ENCODE data around the gene FKTN. TPM values are rescaled to one million over a fixed set of nuclear protein-coding genes. Genes with fewer than 3 reads are reported as not detected.
"Not testable (repeated sequence)": the region's sequence is repeated elsewhere in the genome, so short reads cannot be mapped to it uniquely, and the experiment has no call there.

Gene FKTN
- total RNA-seq, 1 experiment from 2014 or later = 17.3 TPM

DNA sequence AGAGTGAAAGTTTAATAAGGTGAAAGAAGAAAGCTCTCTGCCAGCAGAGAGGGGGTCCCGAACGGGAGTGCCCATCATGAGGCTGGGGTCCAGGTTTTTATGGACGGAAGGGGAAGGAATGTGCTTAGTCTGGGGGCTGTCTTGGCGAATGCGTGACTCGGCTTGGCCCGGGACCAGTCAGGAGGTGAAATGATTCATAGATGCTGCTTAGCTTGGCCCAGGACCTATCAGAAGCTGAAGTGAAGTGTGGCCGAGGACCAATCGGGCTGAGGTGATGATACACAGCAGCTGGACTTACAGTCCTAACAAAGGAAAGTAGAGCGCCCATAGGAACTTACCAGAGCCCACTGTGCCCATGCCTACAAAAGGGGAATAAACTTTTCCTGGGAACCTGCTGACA is 3.9 kb upstream of the FKTN start (continued):
- TF ChIP-seq, protein P1, sequence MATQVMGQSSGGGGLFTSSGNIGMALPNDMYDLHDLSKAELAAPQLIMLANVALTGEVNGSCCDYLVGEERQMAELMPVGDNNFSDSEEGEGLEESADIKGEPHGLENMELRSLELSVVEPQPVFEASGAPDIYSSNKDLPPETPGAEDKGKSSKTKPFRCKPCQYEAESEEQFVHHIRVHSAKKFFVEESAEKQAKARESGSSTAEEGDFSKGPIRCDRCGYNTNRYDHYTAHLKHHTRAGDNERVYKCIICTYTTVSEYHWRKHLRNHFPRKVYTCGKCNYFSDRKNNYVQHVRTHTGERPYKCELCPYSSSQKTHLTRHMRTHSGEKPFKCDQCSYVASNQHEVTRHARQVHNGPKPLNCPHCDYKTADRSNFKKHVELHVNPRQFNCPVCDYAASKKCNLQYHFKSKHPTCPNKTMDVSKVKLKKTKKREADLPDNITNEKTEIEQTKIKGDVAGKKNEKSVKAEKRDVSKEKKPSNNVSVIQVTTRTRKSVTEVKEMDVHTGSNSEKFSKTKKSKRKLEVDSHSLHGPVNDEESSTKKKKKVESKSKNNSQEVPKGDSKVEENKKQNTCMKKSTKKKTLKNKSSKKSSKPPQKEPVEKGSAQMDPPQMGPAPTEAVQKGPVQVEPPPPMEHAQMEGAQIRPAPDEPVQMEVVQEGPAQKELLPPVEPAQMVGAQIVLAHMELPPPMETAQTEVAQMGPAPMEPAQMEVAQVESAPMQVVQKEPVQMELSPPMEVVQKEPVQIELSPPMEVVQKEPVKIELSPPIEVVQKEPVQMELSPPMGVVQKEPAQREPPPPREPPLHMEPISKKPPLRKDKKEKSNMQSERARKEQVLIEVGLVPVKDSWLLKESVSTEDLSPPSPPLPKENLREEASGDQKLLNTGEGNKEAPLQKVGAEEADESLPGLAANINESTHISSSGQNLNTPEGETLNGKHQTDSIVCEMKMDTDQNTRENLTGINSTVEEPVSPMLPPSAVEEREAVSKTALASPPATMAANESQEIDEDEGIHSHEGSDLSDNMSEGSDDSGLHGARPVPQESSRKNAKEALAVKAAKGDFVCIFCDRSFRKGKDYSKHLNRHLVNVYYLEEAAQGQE (IDR thresholded peaks at IDR 0.05; ENCODE audit: low read depth) = no peak

DNA sequence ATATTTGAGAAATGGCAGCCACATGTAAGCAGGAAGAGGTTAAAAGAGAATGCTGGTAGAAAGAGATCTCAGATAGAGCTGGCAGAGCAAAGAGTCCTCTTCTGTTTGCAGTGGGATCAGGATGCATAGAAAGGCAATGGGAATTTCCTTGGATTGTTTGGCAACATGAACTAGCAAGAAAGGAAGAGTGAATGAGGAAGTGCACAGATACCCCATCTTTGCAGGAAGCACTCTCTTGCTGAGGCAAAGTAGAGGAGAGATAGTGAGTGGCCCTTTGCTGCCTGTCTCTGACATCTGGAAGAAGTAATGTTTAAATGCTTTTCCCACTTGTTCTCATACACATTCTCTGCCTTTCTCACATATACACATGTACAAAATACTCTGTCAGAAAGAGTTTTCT is 14.5 kb downstream of the FKTN start:
- intact Hi-C loops (cut with micrococcal nuclease) = no loop called here
- DNase-seq (ENCODE audit: low read depth, low spot score) (no peak), ATAC-seq (no peak)
- H3K4me3 ChIP-seq (replicated peaks in 1 of 2; ENCODE audit: low read depth in 1 of 2, low read length in 2 of 2) = no peak overlapping the region
- H3K4me2 ChIP-seq (ENCODE audit: low read length) = no peak overlapping the region
- H3K27me3 ChIP-seq (ENCODE audit: insufficient read depth, low read length) = no peaks in the 10 kb centered on the region
- RAD21 ChIA-PET (ENCODE audit: low non-redundant PET in 1 of 2, low total read pairs in 2 of 2, uncharacterized antibody in 2 of 2, unreplicated experiment in 2 of 2) = no interaction called here
- TF ChIP-seq EZH2 (IDR thresholded peaks at IDR 0.05) (no peak), JUND (IDR thresholded peaks at IDR 0.05) (no peak), ZFX (IDR thresholded peaks at IDR 0.05) (no peak)
- H3K36me3 ChIP-seq (ENCODE audit: control insufficient read depth in 1 of 2, insufficient read depth in 2 of 2, low read length in 2 of 2) = no peaks in the 10 kb centered on the region; a peak in 1 of 4 replicates
- no peaks in the 10 kb centered on the region for H3K4me1 ChIP-seq (ENCODE audit: control insufficient read depth in 1 of 2, insufficient read depth in 2 of 2, low read length in 2 of 2)
- CTCF ChIA-PET = no interaction called here
- POLR2A ChIA-PET = no interaction called here
- no TSS peak for BruUV-seq (replicated peaks)
- no peaks in the 10 kb centered on the region for H3K79me2 ChIP-seq (ENCODE audit: insufficient read depth, low read length)
- no peaks in the 10 kb centered on the region for H3K9me3 ChIP-seq (ENCODE audit: control insufficient read depth in 1 of 2, insufficient read depth in 1 of 2, low read depth in 1 of 2, low read length in 2 of 2)
- H3K27ac ChIP-seq (ENCODE audit: low read depth, low read length) = no peak overlapping the region
- H3K9me2 ChIP-seq (ENCODE audit: insufficient read depth) = no peaks in the 10 kb centered on the region
- H3K9ac ChIP-seq (ENCODE audit: low read length) = no peak overlapping the region
- no peak overlapping the region for H2AFZ ChIP-seq (ENCODE audit: low read depth, low read length, poor library complexity, severe bottlenecking)
- H4K20me1 ChIP-seq (ENCODE audit: insufficient read depth) = no peaks in the 10 kb centered on the region

DNA sequence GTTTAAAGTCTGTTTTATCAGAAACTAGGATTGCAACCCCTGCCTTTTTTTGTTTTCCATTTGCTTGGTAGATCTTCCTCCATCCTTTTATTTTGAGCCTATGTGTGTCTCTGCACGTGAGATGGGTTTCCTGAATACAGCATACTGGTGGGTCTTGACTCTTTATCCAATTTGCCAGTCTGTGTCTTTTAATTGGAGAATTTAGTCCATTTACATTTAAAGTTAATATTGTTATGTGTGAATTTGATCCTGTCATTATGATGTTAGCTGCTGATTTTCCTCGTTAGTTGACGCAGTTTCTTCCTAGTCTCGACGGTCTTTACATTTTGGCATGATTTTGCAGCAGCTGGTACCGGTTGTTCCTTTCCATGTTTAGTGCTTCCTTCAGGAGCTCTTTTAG is 22.0 kb downstream of the FKTN start:
- H3K79me2 ChIP-seq (ENCODE audit: insufficient read depth, low read length); H3K27me3 ChIP-seq (ENCODE audit: insufficient read depth, low read length); H2AFZ ChIP-seq (ENCODE audit: low read depth, low read length, poor library complexity, severe bottlenecking); CTCF ChIA-PET; H3K9ac ChIP-seq (ENCODE audit: low read length); intact Hi-C loops (cut with micrococcal nuclease); H3K27ac ChIP-seq (ENCODE audit: low read depth, low read length); H3K36me3 ChIP-seq (ENCODE audit: control insufficient read depth in 1 of 2, insufficient read depth in 2 of 2, low read length in 2 of 2); H3K9me2 ChIP-seq (ENCODE audit: insufficient read depth); BruUV-seq (replicated peaks); RAD21 ChIA-PET (ENCODE audit: low non-redundant PET in 1 of 2, low total read pairs in 2 of 2, uncharacterized antibody in 2 of 2, unreplicated experiment in 2 of 2); POLR2A ChIA-PET; H3K4me1 ChIP-seq (ENCODE audit: control insufficient read depth in 1 of 2, insufficient read depth in 2 of 2, low read length in 2 of 2); H3K4me2 ChIP-seq (ENCODE audit: low read length); H3K9me3 ChIP-seq (ENCODE audit: control insufficient read depth in 1 of 2, insufficient read depth in 1 of 2, low read depth in 1 of 2, low read length in 2 of 2); ATAC-seq; DNase-seq (ENCODE audit: low read depth, low spot score); H3K4me3 ChIP-seq (replicated peaks in 1 of 2; ENCODE audit: low read depth in 1 of 2, low read length in 2 of 2); H4K20me1 ChIP-seq (ENCODE audit: insufficient read depth): not testable (repeated sequence)

DNA sequence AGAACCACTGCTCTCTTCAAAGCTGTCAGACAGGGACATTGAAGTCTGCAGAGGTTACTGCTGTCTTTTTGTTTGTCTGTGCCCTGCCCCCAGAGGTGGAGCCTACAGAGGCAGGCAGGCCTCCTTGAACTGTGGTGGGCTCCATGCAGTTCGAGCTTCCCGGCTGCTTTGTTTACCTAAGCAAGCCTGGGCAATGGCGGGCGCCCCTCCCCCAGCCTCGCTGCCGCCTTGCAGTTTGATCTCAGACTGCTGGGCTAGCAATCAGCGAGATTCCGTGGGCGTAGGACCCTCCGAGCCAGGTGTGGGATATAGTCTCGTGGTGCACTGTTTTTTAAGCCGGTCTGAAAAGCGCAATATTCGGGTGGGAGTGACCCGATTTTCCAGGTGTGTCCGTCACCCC is 23.6 kb downstream of the FKTN start:
- H3K79me2 ChIP-seq (ENCODE audit: insufficient read depth, low read length); H3K4me1 ChIP-seq (ENCODE audit: control insufficient read depth in 1 of 2, insufficient read depth in 2 of 2, low read length in 2 of 2); H3K4me3 ChIP-seq (replicated peaks in 1 of 2; ENCODE audit: low read depth in 1 of 2, low read length in 2 of 2); H4K20me1 ChIP-seq (ENCODE audit: insufficient read depth); H3K36me3 ChIP-seq (ENCODE audit: control insufficient read depth in 1 of 2, insufficient read depth in 2 of 2, low read length in 2 of 2); BruUV-seq (replicated peaks); H3K9me2 ChIP-seq (ENCODE audit: insufficient read depth); ATAC-seq; CTCF ChIA-PET; H3K4me2 ChIP-seq (ENCODE audit: low read length); H3K27me3 ChIP-seq (ENCODE audit: insufficient read depth, low read length); H3K9me3 ChIP-seq (ENCODE audit: control insufficient read depth in 1 of 2, insufficient read depth in 1 of 2, low read depth in 1 of 2, low read length in 2 of 2); intact Hi-C loops (cut with micrococcal nuclease); DNase-seq (ENCODE audit: low read depth, low spot score); H3K27ac ChIP-seq (ENCODE audit: low read depth, low read length); POLR2A ChIA-PET; RAD21 ChIA-PET (ENCODE audit: low non-redundant PET in 1 of 2, low total read pairs in 2 of 2, uncharacterized antibody in 2 of 2, unreplicated experiment in 2 of 2); H2AFZ ChIP-seq (ENCODE audit: low read depth, low read length, poor library complexity, severe bottlenecking); H3K9ac ChIP-seq (ENCODE audit: low read length): not testable (repeated sequence)
